Hepatocyte (in vitro differentiated cells): ENCODE results near the gene SPATA2. TPM values are rescaled to one million over a fixed set of nuclear protein-coding genes. Genes with fewer than 3 reads are reported as not detected.
"Not testable (repeated sequence)": the region's sequence is repeated elsewhere in the genome, so short reads cannot be mapped to it uniquely, and the experiment has no call there.

Experiments used
- DNase-seq: peaks from one replicate; pipeline ENCODE4 v3.0.0-alpha.2; 2016; ENCODE audit warnings: low spot score
- H2AFZ ChIP-seq: fragments of 200-600 bp; sonication (generic); 2 replicates; pipeline ENCODE4 v1.6.0; 2016; ENCODE audit warnings: antibody characterized with exemption, mild to moderate bottlenecking
- H3K27ac ChIP-seq: fragments of 200-600 bp; sonication (generic); 2 replicates; pipeline ENCODE4 v1.5.1; 2016; ENCODE audit warnings: mild to moderate bottlenecking
- H3K27me3 ChIP-seq: fragments of 200-600 bp; sonication (generic); 2 replicates; pipeline ENCODE4 v1.6.1; 2016
- H3K36me3 ChIP-seq: fragments of 200-600 bp; sonication (generic); replicated peaks from 2 replicates; pipeline ENCODE4 v1.5.1; 2016; ENCODE audit warnings: low read depth; ENCODE audit not compliant: insufficient read depth
- H3K4me1 ChIP-seq: fragments of 200-600 bp; sonication (generic); 2 replicates; pipeline ENCODE4 v1.5.1; 2016; ENCODE audit warnings: mild to moderate bottlenecking, moderate library complexity; ENCODE audit not compliant: insufficient read depth
- H3K4me2 ChIP-seq: fragments of 200-600 bp; sonication (generic); 2 replicates; pipeline ENCODE4 v1.6.0; 2016
- H3K4me3 ChIP-seq: fragments of 200-600 bp; sonication (generic); 2 replicates; pipeline ENCODE4 v1.5.1; 2016; ENCODE audit warnings: mild to moderate bottlenecking
- H3K79me2 ChIP-seq: fragments of 200-600 bp; sonication (generic); 2 replicates; pipeline ENCODE4 v1.6.0; 2017; ENCODE audit warnings: mild to moderate bottlenecking
- H3K9me2 ChIP-seq: fragments of 200-600 bp; sonication (generic); replicated peaks from 2 replicates; pipeline ENCODE4 v1.6.0; 2017; ENCODE audit warnings: mild to moderate bottlenecking; ENCODE audit not compliant: insufficient read depth
- H3K9me3 ChIP-seq: fragments of 200-600 bp; sonication (generic); 2 replicates; pipeline ENCODE4 v1.5.1; 2016; ENCODE audit warnings: low read depth, mild to moderate bottlenecking
- H4K20me1 ChIP-seq: fragments of 200-600 bp; sonication (generic); 2 replicates; pipeline ENCODE4 v1.6.0; 2016; ENCODE audit warnings: mild to moderate bottlenecking; ENCODE audit not compliant: insufficient read depth, poor library complexity, severe bottlenecking
- CTCF ChIP-seq: fragments of 200-600 bp; sonication (generic); IDR thresholded peaks from 2 replicates; pipeline ENCODE4 v1.5.1; 2016; ENCODE audit warnings: antibody characterized with exemption, mild to moderate bottlenecking; ENCODE audit not compliant: poor library complexity
- EZH2 ChIP-seq: fragments of 200-600 bp; sonication (generic); IDR thresholded peaks from 2 replicates; pipeline ENCODE4 v1.6.1; 2016; ENCODE audit warnings: antibody characterized with exemption, mild to moderate bottlenecking, borderline replicate concordance
- EZH2phosphoT487 ChIP-seq: fragments of 200-600 bp; sonication (generic); IDR thresholded peaks from one replicate; pipeline ENCODE4 v1.6.1; 2018; ENCODE audit warnings: antibody characterized with exemption, mild to moderate bottlenecking, low read depth, moderate library complexity; ENCODE audit not compliant: unreplicated experiment, severe bottlenecking
- WGBS: methylation state at CpG from one replicate; pipeline ENCODE4 v1.1.6; 2016; ENCODE audit warnings: low lambda C conversion rate; ENCODE audit errors: missing lambda C conversion rate; 5-methylcytosine and 5-hydroxymethylcytosine counted together
- polyA plus RNA-seq: library from polyadenylated mRNA; unstranded; fragments of >200 nt; fragmentation: Nextera tagmentation; extraction: Ambion mirVana; gene quantifications from 2 replicates; pipeline ENCODE4 v1.2.1, GENCODE V29; 2016
- total RNA-seq: library from RNA; depleted of rRNA; stranded (reverse); fragments of >200 nt; gene quantifications from 2 replicates; pipeline ENCODE4 v1.2.3, GENCODE V29; 2014

SPATA2 gene
- total RNA-seq (4.9 and 5.9 TPM in 2 replicates), polyA plus RNA-seq (9.6 and 10.1 TPM in 2 replicates)

GRCh38 chr20:49915380-49916145, at the start of gene SPATA2:
Gene SPATA2 (minus strand): TSS chr20:49915529. CDS start chr20:49908490, 7,039 bp downstream.
- TF ChIP-seq EZH2phosphoT487: no peak
- no peak for TF ChIP-seq CTCF
- no peak for TF ChIP-seq EZH2
- Histone ChIP-seq H3K27me3 (no peaks in the 10 kb centered on the region), H2AFZ (peak within 1 kb of the TSS; percentile 72), H3K9me2 (no peaks in the 10 kb centered on the region), H3K79me2 (peaks cover 47% of the 10 kb centered on the region), H3K36me3 (no peaks in the 10 kb centered on the region), H3K4me2 (peak within 1 kb of the TSS; percentile 97), H3K4me3 (peak within 1 kb of the TSS; percentile 53), H4K20me1 (no peaks in the 10 kb centered on the region), H3K27ac (peak within 1 kb of the TSS; percentile 99), H3K4me1 (peaks cover 23% of the 10 kb centered on the region), H3K9me3 (no peaks in the 10 kb centered on the region)
- peak; percentile 98 for DNase-seq
- 2% methylated on average over 57 of the region's 69 CpGs for WGBS

GRCh38 chr20:49961413-49961812, 46.1 kb upstream of the SPATA2 start:
- Histone ChIP-seq H3K4me3 (no peak overlapping the region), H3K4me2 (no peak overlapping the region), H3K79me2 (no peaks in the 10 kb centered on the region), H3K4me1 (peaks cover 6% of the 10 kb centered on the region), H4K20me1 (no peaks in the 10 kb centered on the region), H2AFZ (no peak overlapping the region), H3K27me3 (no peaks in the 10 kb centered on the region), H3K36me3 (no peaks in the 10 kb centered on the region), H3K9me3 (no peaks in the 10 kb centered on the region), H3K27ac (no peak overlapping the region), H3K9me2 (no peaks in the 10 kb centered on the region)
- no peak for DNase-seq
- WGBS: 97% methylated on average over 3 of the region's 4 CpGs
- TF ChIP-seq CTCF: no peak
- TF ChIP-seq EZH2: no peak
- TF ChIP-seq EZH2phosphoT487: no peak

GRCh38 chr20:49957089-49957938, 42.0 kb upstream of the SPATA2 start:
- H3K4me1 ChIP-seq, H2AFZ ChIP-seq, H3K9me3 ChIP-seq, DNase-seq, H3K4me3 ChIP-seq, H3K36me3 ChIP-seq, H3K4me2 ChIP-seq, H4K20me1 ChIP-seq, H3K79me2 ChIP-seq, H3K27ac ChIP-seq, H3K27me3 ChIP-seq, H3K9me2 ChIP-seq: not testable (repeated sequence)
- WGBS: 97% methylated on average over 12 of the region's 12 CpGs

GRCh38 chr20:49956689-49957088, 41.4 kb upstream of the SPATA2 start:
- Histone ChIP-seq H3K27me3 (no peaks in the 10 kb centered on the region), H2AFZ (no peak overlapping the region), H3K4me2 (no peak overlapping the region), H3K79me2 (no peaks in the 10 kb centered on the region), H3K27ac (no peak overlapping the region), H3K9me3 (no peaks in the 10 kb centered on the region), H3K4me1 (no peaks in the 10 kb centered on the region), H3K9me2 (no peaks in the 10 kb centered on the region), H4K20me1 (no peaks in the 10 kb centered on the region), H3K36me3 (no peaks in the 10 kb centered on the region), H3K4me3 (no peak overlapping the region)
- TF ChIP-seq CTCF: no peak
- no peak for TF ChIP-seq EZH2phosphoT487
- no peak for TF ChIP-seq EZH2
- no peak for DNase-seq
- 94% methylated on average over 13 of the region's 18 CpGs for WGBS

GRCh38 chr20:49955830-49956396, 40.6 kb upstream of the SPATA2 start:
- H3K79me2 ChIP-seq, H3K4me3 ChIP-seq, H4K20me1 ChIP-seq, H3K36me3 ChIP-seq, H3K4me1 ChIP-seq, DNase-seq, H3K27me3 ChIP-seq, H3K9me3 ChIP-seq, H2AFZ ChIP-seq, H3K9me2 ChIP-seq, H3K4me2 ChIP-seq, H3K27ac ChIP-seq: not testable (repeated sequence)
- 96% methylated on average over 12 of the region's 12 CpGs for WGBS
